HL-60 (cell line): Measurements from ENCODE around the gene PACRG.

Source experiments
- GABPA ChIP-seq: IDR thresholded peaks from 2 replicates; pipeline ENCODE4 v1.6.1; 2012; ENCODE audit warnings: low read depth
- POLR2AphosphoS5 ChIP-seq: IDR thresholded peaks from 2 replicates; pipeline ENCODE4 v1.6.1; 2012; ENCODE audit warnings: low read depth
- REST ChIP-seq: IDR thresholded peaks from 2 replicates; pipeline ENCODE4 v1.6.1; 2012; ENCODE audit warnings: low read depth; ENCODE audit not compliant: insufficient replicate concordance
- SPI1 ChIP-seq: IDR thresholded peaks from 2 replicates; pipeline ENCODE4 v1.6.1; 2012; ENCODE audit warnings: low read depth, mild to moderate bottlenecking, borderline replicate concordance
- TF ChIP-seq, protein P1 (sequence below): IDR thresholded peaks from one replicate; pipeline ENCODE4 v1.5.1; 2011; ENCODE audit warnings: low read length, control low read depth, inconsistent platforms; ENCODE audit not compliant: insufficient read depth

DNA sequence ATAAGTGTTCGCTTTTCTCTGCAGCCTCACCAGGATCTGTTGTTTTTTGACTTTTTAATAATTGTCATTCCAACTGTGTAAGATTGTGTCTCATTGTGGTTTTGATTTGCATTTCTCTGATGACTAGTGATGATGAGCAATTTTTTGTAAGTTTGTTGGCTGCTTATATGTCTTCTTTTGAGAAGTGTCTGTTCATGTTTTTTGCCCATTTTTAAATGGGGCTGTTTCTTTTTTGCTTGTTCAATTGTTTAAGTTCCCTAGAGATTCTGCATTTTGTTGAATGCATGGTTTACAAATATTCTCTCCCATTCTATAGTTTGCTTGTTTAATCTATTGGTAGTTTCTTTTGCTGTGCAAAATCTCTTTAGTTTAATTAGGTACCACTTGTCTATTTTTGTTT lies 295.9 kb downstream of the PACRG start:
- TF ChIP-seq, protein P1, sequence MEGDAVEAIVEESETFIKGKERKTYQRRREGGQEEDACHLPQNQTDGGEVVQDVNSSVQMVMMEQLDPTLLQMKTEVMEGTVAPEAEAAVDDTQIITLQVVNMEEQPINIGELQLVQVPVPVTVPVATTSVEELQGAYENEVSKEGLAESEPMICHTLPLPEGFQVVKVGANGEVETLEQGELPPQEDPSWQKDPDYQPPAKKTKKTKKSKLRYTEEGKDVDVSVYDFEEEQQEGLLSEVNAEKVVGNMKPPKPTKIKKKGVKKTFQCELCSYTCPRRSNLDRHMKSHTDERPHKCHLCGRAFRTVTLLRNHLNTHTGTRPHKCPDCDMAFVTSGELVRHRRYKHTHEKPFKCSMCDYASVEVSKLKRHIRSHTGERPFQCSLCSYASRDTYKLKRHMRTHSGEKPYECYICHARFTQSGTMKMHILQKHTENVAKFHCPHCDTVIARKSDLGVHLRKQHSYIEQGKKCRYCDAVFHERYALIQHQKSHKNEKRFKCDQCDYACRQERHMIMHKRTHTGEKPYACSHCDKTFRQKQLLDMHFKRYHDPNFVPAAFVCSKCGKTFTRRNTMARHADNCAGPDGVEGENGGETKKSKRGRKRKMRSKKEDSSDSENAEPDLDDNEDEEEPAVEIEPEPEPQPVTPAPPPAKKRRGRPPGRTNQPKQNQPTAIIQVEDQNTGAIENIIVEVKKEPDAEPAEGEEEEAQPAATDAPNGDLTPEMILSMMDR, result no peak
- no peak for TF ChIP-seq POLR2AphosphoS5
- no peak for TF ChIP-seq REST
- no peak for TF ChIP-seq SPI1
- no peak for TF ChIP-seq GABPA
